ENCODE measurements around the gene CCNC. TPM values are rescaled to one million over a fixed set of nuclear protein-coding genes. Genes with fewer than 3 reads are reported as not detected.

CCNC gene
- polyA plus RNA-seq, 1 donor from 2014 or later = 111 TPM

- Histone ChIP-seq H2AFZ (ENCODE audit: low read depth, low read length) (no peak overlapping the region), H3K4me2 (ENCODE audit: low read length) (no peak overlapping the region), H3K27ac (ENCODE audit: low read length) (no peak overlapping the region), H4K20me1 (ENCODE audit: insufficient read depth) (no peaks in the 10 kb centered on the region), H3K9me3 (ENCODE audit: low read length) (no peaks in the 10 kb centered on the region), H3K9me2 (ENCODE audit: insufficient read depth, low read length) (no peaks in the 10 kb centered on the region), H3K79me2 (replicated peaks; ENCODE audit: insufficient read depth, low read length) (no peaks in the 10 kb centered on the region), H3K4me3 (ENCODE audit: low read length) (no peak overlapping the region), H3F3A (ENCODE audit: insufficient read depth, low read length, poor library complexity, severe bottlenecking) (no peaks in the 10 kb centered on the region), H3K9ac (ENCODE audit: low read length) (no peak overlapping the region), H3K36me3 (ENCODE audit: insufficient read depth, low read length) (no peaks in the 10 kb centered on the region), H3K27me3 (ENCODE audit: insufficient read depth, low read depth, low read length) (peaks cover 100% of the 10 kb centered on the region)
- no peak for TF ChIP-seq SMC3 (conservative IDR thresholded peaks at IDR 0.05; ENCODE audit: poor library complexity)
- TF ChIP-seq EZH2 (IDR thresholded peaks at IDR 0.05; ENCODE audit: borderline replicate concordance, insufficient read depth, low read length, poor library complexity, severe bottlenecking) = peak; percentile 67
- TF ChIP-seq RAD21 (conservative IDR thresholded peaks at IDR 0.05) = no peak
Measured at GRCh38 chr6:99604166-99605073, 36.0 kb upstream of the CCNC start.

- Histone ChIP-seq H3K4me3 (ENCODE audit: low read length) (peak overlapping the region; percentile 52), H2AFZ (ENCODE audit: low read depth, low read length) (no peak overlapping the region), H3K4me2 (ENCODE audit: low read length) (no peak overlapping the region), H3F3A (ENCODE audit: insufficient read depth, low read length, poor library complexity, severe bottlenecking) (no peaks in the 10 kb centered on the region), H3K9me2 (ENCODE audit: insufficient read depth, low read length) (no peaks in the 10 kb centered on the region), H3K36me3 (ENCODE audit: insufficient read depth, low read length) (no peaks in the 10 kb centered on the region), H3K9me3 (ENCODE audit: low read length) (no peaks in the 10 kb centered on the region), H3K79me2 (replicated peaks; ENCODE audit: insufficient read depth, low read length) (no peaks in the 10 kb centered on the region), H3K27me3 (ENCODE audit: insufficient read depth, low read depth, low read length) (peaks cover 100% of the 10 kb centered on the region), H4K20me1 (ENCODE audit: insufficient read depth) (no peaks in the 10 kb centered on the region), H3K9ac (ENCODE audit: low read length) (no peak overlapping the region), H3K27ac (ENCODE audit: low read length) (no peak overlapping the region)
- TF ChIP-seq EP300 (conservative IDR thresholded peaks at IDR 0.05; ENCODE audit: poor library complexity, severe bottlenecking) = no peak
- TF ChIP-seq REST (IDR thresholded peaks at IDR 0.05; ENCODE audit: borderline replicate concordance) = no peak
- TF ChIP-seq EZH2 (IDR thresholded peaks at IDR 0.05; ENCODE audit: borderline replicate concordance, insufficient read depth, low read length, poor library complexity, severe bottlenecking) = peak; percentile 81
- TF ChIP-seq TAF1 (IDR thresholded peaks at IDR 0.05; ENCODE audit: low read depth) = no peak
- TF ChIP-seq POLR2AphosphoS5 (IDR thresholded peaks at IDR 0.05) = peak; percentile 54
- TF ChIP-seq RAD21 (conservative IDR thresholded peaks at IDR 0.05) = no peak
- no peak for TF ChIP-seq CTCF (IDR thresholded peaks at IDR 0.05; ENCODE audit: poor library complexity, severe bottlenecking)
- no peak for TF ChIP-seq SMC3 (conservative IDR thresholded peaks at IDR 0.05; ENCODE audit: poor library complexity)
- no peak for TF ChIP-seq MXI1 (conservative IDR thresholded peaks at IDR 0.05; ENCODE audit: poor library complexity, severe bottlenecking)
Measured at GRCh38 chr6:99603421-99604165, 35.1 kb upstream of the CCNC start.

All from neural cell (in vitro differentiated cells).